K562 (cell line): ENCODE measurements around the gene PIK3R2. TPM values are rescaled to one million over a fixed set of nuclear protein-coding genes. Genes with fewer than 3 reads are reported as not detected.

ENCODE experiments used
- ATAC-seq: fragments of 200-7000 bp; cut with Tn5 transposase; 3 replicates; pipeline ENCODE4 v1.9.1; 2020; ENCODE audit warnings: moderate library complexity
- BruUV-seq: library from RNA; stranded (reverse); fragments of 400-500 nt; replicated peaks from 2 replicates; lab custom pipeline; 2021; lab: Mats Ljungman, UMichigan
- CTCF ChIA-PET: fragments of 300-600 bp; formaldehyde crosslinking; extraction: SDS; loops from one replicate; lab custom pipeline; 2021; ENCODE audit warnings: low intra/inter-chr PET ratio; lab: Yijun Ruan, JAX
- POLR2A ChIA-PET: fragments of 300-600, 350-650 bp; sonication (Branson Sonifier 250); formaldehyde crosslinking; extraction: SDS; loops from one replicate; lab custom pipeline; 2021; ENCODE audit warnings: antibody characterized with exemption, inconsistent platforms; lab: Yijun Ruan, JAX
- DNase-seq, 4 experiments: peaks; one replicate each; pipeline versions ENCODE4 v3.0.0 to v3.0.0-alpha.2; 2011 to 2018; ENCODE audit warnings: low spot score in 3 of 4, mixed read lengths in 3 of 4; ENCODE audit errors: extremely low read depth in 1 of 4
- FAIRE-seq: peaks from 2 replicates; lab custom pipeline; 2011; peaks lifted over from hg19 to GRCh38; lab: Jason Lieb, UNC
- H2AFZ ChIP-seq: 2 replicates; pipeline ENCODE4 v1.6.0; 2011; ENCODE audit warnings: low read depth, low read length, control low read depth, inconsistent platforms
- H3K27ac ChIP-seq: fragments of 200-600 bp; 3 replicates; pipeline ENCODE4 v1.8.0; 2011; ENCODE audit warnings: low read depth, mild to moderate bottlenecking, control low read depth, inconsistent platforms, low read length, moderate library complexity, mixed read lengths; ENCODE audit errors: extremely low read depth
- H3K27me3 ChIP-seq, 2 experiments: fragments of 300-600 bp in 1 of 2; 2 replicates in 1 of 2; 3 replicates in 1 of 2; pipeline versions ENCODE4 v1.6.0 to v1.8.0; 2011; ENCODE audit warnings: inconsistent platforms in 2 of 2, low read length in 2 of 2, mild to moderate bottlenecking in 1 of 2, mixed read lengths in 1 of 2, moderate library complexity in 1 of 2; ENCODE audit not compliant: control insufficient read depth in 2 of 2, insufficient read depth in 2 of 2
- H3K36me3 ChIP-seq: fragments of 300-600 bp; 3 replicates; pipeline ENCODE4 v1.8.0; 2011; ENCODE audit warnings: mild to moderate bottlenecking, low read length, inconsistent platforms; ENCODE audit not compliant: control insufficient read depth, insufficient read depth
- H3K4me1 ChIP-seq, 2 experiments: fragments of 200-600 bp in 1 of 2; replicated peaks in 1 of 2; 2 replicates in 1 of 2; 3 replicates in 1 of 2; pipeline versions ENCODE4 v1.5.1 to v1.8.0; 2011; ENCODE audit warnings: inconsistent platforms in 2 of 2, low read length in 2 of 2, mild to moderate bottlenecking in 1 of 2, mixed read lengths in 1 of 2, moderate library complexity in 1 of 2; ENCODE audit not compliant: control insufficient read depth in 2 of 2, insufficient read depth in 2 of 2
- H3K4me2 ChIP-seq: 2 replicates; pipeline ENCODE4 v1.6.1; 2011; ENCODE audit warnings: low read length, control low read depth, inconsistent platforms, mixed read lengths; ENCODE audit not compliant: insufficient read depth
- H3K4me3 ChIP-seq: fragments of 200-600 bp; sonication (generic), shearing (Covaris generic); 2 replicates; pipeline ENCODE4 v1.5.1; 2016; ENCODE audit warnings: control low read depth, inconsistent platforms
- H3K79me2 ChIP-seq: fragments of 200-600 bp; 3 replicates; pipeline ENCODE4 v1.8.0; 2011; ENCODE audit warnings: low read length, inconsistent platforms; ENCODE audit not compliant: control insufficient read depth, insufficient read depth
- H3K9ac ChIP-seq, 2 experiments: 2 replicates each; pipeline versions ENCODE4 v1.6.0 to v1.6.1; 2011; ENCODE audit warnings: low read depth in 2 of 2, low read length in 2 of 2, control low read depth in 1 of 2, inconsistent platforms in 1 of 2, mild to moderate bottlenecking in 1 of 2, mixed read lengths in 1 of 2; ENCODE audit not compliant: insufficient read depth in 1 of 2
- H3K9me1 ChIP-seq: one replicate; pipeline ENCODE4 v1.6.0; 2011; ENCODE audit warnings: inconsistent platforms, mild to moderate bottlenecking, low read length, moderate library complexity; ENCODE audit not compliant: control insufficient read depth, insufficient read depth
- H3K9me3 ChIP-seq: replicated peaks from 2 replicates; pipeline ENCODE4 v1.5.1; 2011; ENCODE audit warnings: low read depth, low read length, inconsistent platforms; ENCODE audit not compliant: control insufficient read depth, insufficient read depth
- H4K20me1 ChIP-seq: replicated peaks from 2 replicates; pipeline ENCODE4 v1.6.1; 2011; ENCODE audit warnings: low read length, inconsistent platforms, mixed read lengths; ENCODE audit not compliant: control insufficient read depth, insufficient read depth
- HMG20A ChIP-seq: fragments of 450-650 bp; formaldehyde crosslinking; conservative IDR thresholded peaks from 2 replicates; pipeline ENCODE4 v1.4.0; 2020; ENCODE audit warnings: mild to moderate bottlenecking, mixed read lengths
- NKRF ChIP-seq: fragments of 450-650 bp; IDR thresholded peaks from 2 replicates; pipeline ENCODE4 v1.6.1; 2016; ENCODE audit warnings: borderline replicate concordance
- PYGO2 ChIP-seq: fragments of 450-650 bp; IDR thresholded peaks from 2 replicates; pipeline ENCODE4 v1.6.1; 2016; ENCODE audit warnings: mild to moderate bottlenecking, missing genetic modification characterization, moderate library complexity, missing compliant biosample characterization
- RERE ChIP-seq: sonication (generic); formaldehyde crosslinking; IDR thresholded peaks from 2 replicates; pipeline ENCODE4 v1.8.0; 2023; ENCODE audit warnings: missing genetic modification reagents, mild to moderate bottlenecking, borderline replicate concordance
- WGBS: fragments of 100-300 bp; shearing (Covaris generic); methylation state at CpG from one replicate; pipeline ENCODE4 v1.1.6; 2016; ENCODE audit warnings: low coverage, mixed read lengths; ENCODE audit not compliant: insufficient coverage; ENCODE audit errors: missing lambda C conversion rate; 5-methylcytosine and 5-hydroxymethylcytosine counted together
- in situ Hi-C: fragments of 300-500 bp; cut with MboI; formaldehyde crosslinking; loops from 4 replicates; pipeline ENCODE4 v1.15.0; 2018; ENCODE audit warnings: inconsistent platforms, mixed read lengths
- intact Hi-C: fragments of 100-400 bp; cut with micrococcal nuclease; formaldehyde crosslinking; loops from 2 replicates; pipeline ENCODE4 v1.14.2; 2022
- polyA plus RNA-seq, 8 experiments: library from polyadenylated mRNA; depleted of rRNA in 4 of 8; stranded (reverse) in 5 of 8; unstranded in 3 of 8; fragments of >200 nt; fragmentation: Nextera tagmentation in 2 of 8; fragmentation: Illumina TruSeq in 1 of 8; extraction: Ambion mirVana in 2 of 8; extraction: Trizol in 1 of 8; gene quantifications; 2 replicates each; pipeline versions ENCODE4 v1.2.1 to v1.2.3, GENCODE V29; 2011 to 2014; ENCODE audit warnings: inconsistent platforms in 1 of 8, missing spikeins in 1 of 8
- total RNA-seq, 7 experiments: library from RNA; depleted of rRNA in 6 of 7; stranded (reverse); fragments of >200 nt in 6 of 7; fragmentation: Illumina TruSeq in 2 of 7; extraction: Trizol in 2 of 7; gene quantifications; 2 replicates each; pipeline versions ENCODE4 v1.2.1 to v1.2.3, GENCODE V29; 2011 to 2021; ENCODE audit warnings: low replicate concordance in 1 of 7
- TF ChIP-seq, protein P1 (sequence below): fragments of 250-450 bp; sonication (Bioruptor Pico); IDR thresholded peaks from 2 replicates; pipeline ENCODE4 v1.4.0; 2020; ENCODE audit warnings: mild to moderate bottlenecking, moderate library complexity

The PIK3R2 gene
- total and polyA plus RNA-seq, 9 of the 15 experiments (the other 6 are each of a cell fraction or from before 2014, with no cell fraction given) = 0.39 to 37.9 (median 5.3) TPM

- Histone ChIP-seq H3K27ac (peak overlapping the region; percentile 53), H3K4me3 (no peak overlapping the region), H3K4me1 (peaks cover 42 to 78% of the 10 kb centered on the region in 2 experiments), H3K4me2 (peak overlapping the region; percentile 64), H4K20me1 (peaks cover 23% of the 10 kb centered on the region), H3K9ac (peak overlapping the region; percentile 4 to 87; a peak in 3 of 4 replicates), H3K9me1 (peaks cover 3% of the 10 kb centered on the region), H3K36me3 (peaks cover 48% of the 10 kb centered on the region; the same call in 2 of the 3 replicates), H3K9me3 (no peaks in the 10 kb centered on the region), H3K27me3 (no peaks in the 10 kb centered on the region), H3K79me2 (peaks cover 63% of the 10 kb centered on the region), H2AFZ (no peak overlapping the region)
- ATAC-seq (peak; percentile 60), DNase-seq (peak; percentile 89 to 98 (median 92)), FAIRE-seq (peak; percentile 98)
- WGBS = 13% methylated on average over 22 of the region's 22 CpGs
- ChIA-PET POLR2A (interaction anchor here (1.2 kb wide), 1 partner anchor 14 kb away, joined by 4 read pairs; no protein-coding TSS in a partner anchor), CTCF (interaction anchor here (0.6 to 1.1 kb wide), 3 partner anchors 11 to 94 kb away, joined by 3 to 5 read pairs (median 4); no protein-coding TSS in a partner anchor)
- BruUV-seq = TSS peak; percentile 21
- in situ Hi-C loops (no loop called here), intact Hi-C loops (loop anchor here (10.0 kb wide), 2 partner anchors 92 to 212 kb away; no protein-coding TSS in a partner anchor)
- TF ChIP-seq RERE (0 out of 2 replicates have a peak, but pooled peaks have one; percentile 75), NKRF (peak; percentile 83; the same call in 1 of the 2 replicates), PYGO2 (tag) (no peak), HMG20A (CRISPR knock-in tag) (no peak)
- TF ChIP-seq, protein P1, sequence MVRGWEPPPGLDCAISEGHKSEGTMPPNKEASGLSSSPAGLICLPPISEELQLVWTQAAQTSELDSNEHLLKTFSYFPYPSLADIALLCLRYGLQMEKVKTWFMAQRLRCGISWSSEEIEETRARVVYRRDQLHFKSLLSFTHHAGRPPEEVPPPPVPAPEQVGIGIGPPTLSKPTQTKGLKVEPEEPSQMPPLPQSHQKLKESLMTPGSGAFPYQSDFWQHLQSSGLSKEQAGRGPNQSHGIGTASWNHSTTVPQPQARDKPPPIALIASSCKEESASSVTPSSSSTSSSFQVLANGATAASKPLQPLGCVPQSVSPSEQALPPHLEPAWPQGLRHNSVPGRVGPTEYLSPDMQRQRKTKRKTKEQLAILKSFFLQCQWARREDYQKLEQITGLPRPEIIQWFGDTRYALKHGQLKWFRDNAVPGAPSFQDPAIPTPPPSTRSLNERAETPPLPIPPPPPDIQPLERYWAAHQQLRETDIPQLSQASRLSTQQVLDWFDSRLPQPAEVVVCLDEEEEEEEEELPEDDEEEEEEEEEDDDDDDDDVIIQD = no peak
Measured at GRCh38 chr19:18156841-18157464, 4.0 kb downstream of the PIK3R2 start.
